GM18861 (cell line): ENCODE results near the gene DACT1.

Experiments
- ATAC-seq: cut with Tn5 transposase; IDR thresholded peaks from one replicate; pipeline ENCODE4 v1.9.1; 2021; ENCODE audit not compliant: unreplicated experiment

The DACT1 gene

GRCh38 chr14:58665773-58666500 lies 28.2 kb downstream of the DACT1 start:
- no peak for ATAC-seq

- ATAC-seq: no peak
Observed at GRCh38 chr14:58666737-58667136, 29.0 kb downstream of the DACT1 start.

- no peak for ATAC-seq
Observed at GRCh38 chr14:58667900-58668299, 30.1 kb downstream of the DACT1 start.

GRCh38 chr14:58668848-58669480 lies 31.2 kb downstream of the DACT1 start:
- ATAC-seq: no peak

GRCh38 chr14:58669556-58670200 lies 31.9 kb downstream of the DACT1 start:
- no peak for ATAC-seq

- ATAC-seq: no peak
Observed at GRCh38 chr14:58671024-58671423, 33.3 kb downstream of the DACT1 start.

- no peak for ATAC-seq
Observed at GRCh38 chr14:58671436-58671835, 33.7 kb downstream of the DACT1 start.

- no peak for ATAC-seq
Observed at GRCh38 chr14:58673722-58674121, 36.0 kb downstream of the DACT1 start.

GRCh38 chr14:58677001-58677400 lies 39.2 kb downstream of the DACT1 start:
- no peak for ATAC-seq

- ATAC-seq: no peak
Observed at GRCh38 chr14:58677517-58677916, 39.8 kb downstream of the DACT1 start.

GRCh38 chr14:58677996-58678395 lies 40.2 kb downstream of the DACT1 start:
- no peak for ATAC-seq

GRCh38 chr14:58680698-58681097 lies 42.9 kb downstream of the DACT1 start:
- ATAC-seq: no peak

GRCh38 chr14:58687232-58687795 lies 49.6 kb downstream of the DACT1 start:
- ATAC-seq: no peak

GRCh38 chr14:58690801-58691516 lies 53.2 kb downstream of the DACT1 start:
- ATAC-seq: no peak

GRCh38 chr14:58693048-58693447 lies 55.3 kb downstream of the DACT1 start:
- ATAC-seq: no peak

- no peak for ATAC-seq
Observed at GRCh38 chr14:58695514-58695913, 57.8 kb downstream of the DACT1 start.

- no peak for ATAC-seq
Observed at GRCh38 chr14:58697266-58697929, 59.6 kb downstream of the DACT1 start.
